GM12891 (cell line): Measurements from ENCODE around the gene OTC.

Experiments used
- POLR2A ChIP-seq: IDR thresholded peaks from 2 replicates; pipeline ENCODE4 v1.6.1; 2011; ENCODE audit warnings: low read depth, low read length, control low read depth
- POLR2AphosphoS5 ChIP-seq: IDR thresholded peaks from 2 replicates; pipeline ENCODE4 v1.6.1; 2011; ENCODE audit warnings: low read depth, low read length, control low read depth

DNA sequence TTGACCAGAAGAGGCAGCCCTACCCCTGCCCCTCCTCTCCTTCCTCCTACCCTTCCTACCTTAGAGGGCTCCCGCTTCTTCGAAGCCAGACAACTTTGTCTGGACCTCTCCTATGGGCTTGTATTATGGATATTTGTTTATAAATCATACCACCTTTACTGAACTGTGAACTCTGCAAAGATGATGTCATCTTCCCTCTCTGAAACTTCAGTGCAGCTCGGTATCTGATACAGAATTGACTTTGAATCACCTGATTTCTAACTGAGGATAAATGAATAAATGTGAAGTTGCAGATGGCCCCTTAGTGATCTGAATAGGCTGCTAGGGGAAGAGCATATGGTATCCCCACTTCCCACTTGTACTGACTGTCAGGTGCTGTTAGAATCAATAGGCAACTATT, 1.1 kb upstream of the OTC start:
- TF ChIP-seq POLR2AphosphoS5 = no peak
- no peak for TF ChIP-seq POLR2A
